ENCODE measurements around the gene ABI3BP. TPM values are rescaled to one million over a fixed set of nuclear protein-coding genes. Genes with fewer than 3 reads are reported as not detected.

ABI3BP gene
- total RNA-seq, 1 experiment from 2014 or later, result 0.74 TPM

GRCh38 chr3:101038393-101038792 is 45.2 kb upstream of the ABI3BP start:
- ChIA-PET POLR2A (no interaction called here), CTCF (interaction anchor here (1.2 to 1.6 kb wide), 2 partner anchors 32 to 158 kb away, joined by 4 to 5 read pairs; no protein-coding TSS in a partner anchor)
- peaks cover 7% of the 10 kb centered on the region for H3K36me3 Mint-ChIP-seq
- no peak overlapping the region for H3K27ac Mint-ChIP-seq
- H3K4me1 Mint-ChIP-seq, result peaks cover 22% of the 10 kb centered on the region
- H3K9me3 Mint-ChIP-seq, result peaks cover 21% of the 10 kb centered on the region
- no peak overlapping the region for H3K4me3 Mint-ChIP-seq
- H3K27me3 Mint-ChIP-seq (ENCODE audit: low read depth), result no peaks in the 10 kb centered on the region
- DNase-seq (ENCODE audit: low spot score), result no peak
- TF ChIP-seq ZNF512 (CRISPR knock-in tag; IDR thresholded peaks at IDR 0.05; ENCODE audit: borderline replicate concordance), result no peak
- TF ChIP-seq GABPB1 (CRISPR knock-in tag; IDR thresholded peaks at IDR 0.05), result no peak
- TF ChIP-seq ZNF532 (CRISPR knock-in tag; IDR thresholded peaks at IDR 0.05; ENCODE audit: borderline replicate concordance), result no peak
- TF ChIP-seq NR3C1 (CRISPR knock-in tag; conservative IDR thresholded peaks at IDR 0.05; ENCODE audit: low read depth), result no peak
- TF ChIP-seq ZNF671 (CRISPR knock-in tag; IDR thresholded peaks at IDR 0.05), result no peak
- no peak for ATAC-seq

- ChIA-PET CTCF (interaction anchor here (1.2 to 1.6 kb wide), 2 partner anchors 32 to 159 kb away, joined by 4 to 5 read pairs; no protein-coding TSS in a partner anchor), POLR2A (no interaction called here)
- peak overlapping the region; percentile 6; the same call in 1 of the 2 replicates for H3K27ac Mint-ChIP-seq
- H3K9me3 Mint-ChIP-seq, result peaks cover 15% of the 10 kb centered on the region
- TF ChIP-seq ZNF416 (CRISPR knock-in tag; IDR thresholded peaks at IDR 0.05) (peak; percentile 96; the same call in 1 of the 2 replicates), IRF1 (CRISPR knock-in tag; IDR thresholded peaks at IDR 0.05) (no peak)
- peaks cover 22% of the 10 kb centered on the region for H3K4me1 Mint-ChIP-seq
- ATAC-seq (0 out of 2 replicates have a peak, but pooled peaks have one; percentile 22), DNase-seq (ENCODE audit: low spot score) (no peak)
- H3K27me3 Mint-ChIP-seq (ENCODE audit: low read depth), result no peaks in the 10 kb centered on the region
- H3K4me3 Mint-ChIP-seq, result no peak overlapping the region
- peaks cover 7% of the 10 kb centered on the region for H3K36me3 Mint-ChIP-seq
These were observed 44.4 kb upstream of the ABI3BP start for GRCh38 chr3:101037613-101038012.

GRCh38 chr3:101036676-101037075 is 43.5 kb upstream of the ABI3BP start:
- no peak for ATAC-seq
- H3K27ac Mint-ChIP-seq, result no peak overlapping the region
- TF ChIP-seq IRF2 (CRISPR knock-in tag; IDR thresholded peaks at IDR 0.05; ENCODE audit: borderline replicate concordance, low read depth) (no peak), NR1H2 (CRISPR knock-in tag; IDR thresholded peaks at IDR 0.05) (no peak), E2F1 (CRISPR knock-in tag; IDR thresholded peaks at IDR 0.05) (no peak), NFE2L1 (CRISPR knock-in tag; IDR thresholded peaks at IDR 0.05) (no peak), AR (CRISPR knock-in tag; IDR thresholded peaks at IDR 0.05) (no peak), EMX1 (CRISPR knock-in tag; IDR thresholded peaks at IDR 0.05) (no peak), E2F4 (CRISPR knock-in tag; IDR thresholded peaks at IDR 0.05; ENCODE audit: borderline replicate concordance, low read depth) (no peak), CREB1 (CRISPR knock-in tag; IDR thresholded peaks at IDR 0.05) (no peak), GTF2I (CRISPR knock-in tag; conservative IDR thresholded peaks at IDR 0.05) (no peak), TP53 (CRISPR knock-in tag; IDR thresholded peaks at IDR 0.05) (no peak), ZMAT4 (CRISPR knock-in tag; IDR thresholded peaks at IDR 0.05) (no peak)

More at GRCh38 chr3:101036676-101037075, 43.5 kb upstream of the ABI3BP start:
- ChIA-PET CTCF (no interaction called here), POLR2A (no interaction called here)
- Mint-ChIP-seq H3K9me3 (peaks cover 22% of the 10 kb centered on the region), H3K27me3 (ENCODE audit: low read depth) (no peaks in the 10 kb centered on the region), H3K4me3 (no peak overlapping the region), H3K4me1 (peaks cover 19% of the 10 kb centered on the region), H3K36me3 (peaks cover 7% of the 10 kb centered on the region)
- no peak for DNase-seq (ENCODE audit: low spot score)
